HG03139 (cell line): ENCODE measurements around the gene PRODH2.
"Not testable (repeated sequence)": the region's sequence is repeated elsewhere in the genome, so short reads cannot be mapped to it uniquely, and the experiment has no call there.

Experiments
- ATAC-seq: cut with Tn5 transposase; IDR thresholded peaks from one replicate; pipeline ENCODE4 v1.9.1; 2021; ENCODE audit not compliant: unreplicated experiment

Gene PRODH2

DNA sequence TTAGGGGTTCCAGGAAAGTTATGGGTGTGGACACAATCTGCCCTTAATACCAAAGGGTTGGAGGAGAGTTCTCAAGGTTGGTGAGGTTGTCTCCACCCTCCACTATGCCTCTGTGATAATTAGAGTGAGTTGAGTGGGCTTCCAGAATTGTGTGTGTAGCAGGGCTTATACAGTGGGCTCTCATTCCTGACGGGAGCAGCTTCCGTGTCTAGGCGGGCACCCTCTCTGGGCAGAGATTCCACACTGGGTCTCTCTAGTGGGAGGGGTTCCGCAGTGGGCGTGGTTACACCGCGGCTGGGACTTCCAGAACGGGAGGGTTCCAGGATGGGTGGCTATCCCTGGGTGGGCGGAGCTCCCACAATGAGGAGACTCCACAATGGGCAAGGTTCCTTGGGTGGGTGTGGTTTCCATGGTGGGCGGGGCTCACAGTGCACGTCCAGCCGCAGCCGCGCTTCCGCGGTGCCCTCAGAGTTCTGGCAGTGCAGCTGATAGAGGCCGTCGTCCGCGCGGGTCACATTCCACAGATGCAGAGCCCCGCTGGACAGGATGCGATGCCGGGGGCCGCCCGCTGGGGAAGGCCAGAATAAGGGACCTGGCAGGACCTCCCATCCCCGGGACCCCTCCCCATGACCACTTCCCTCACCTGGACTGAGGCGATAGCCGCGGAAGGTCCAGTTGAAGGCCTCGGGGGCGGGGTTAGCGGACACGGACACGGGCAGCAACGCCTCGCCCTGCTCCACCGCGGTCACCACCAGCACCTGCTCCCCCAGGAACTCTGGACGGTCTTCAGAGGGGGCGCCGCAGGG lies 31.2 kb upstream of the PRODH2 start:
- ATAC-seq = no peak

DNA sequence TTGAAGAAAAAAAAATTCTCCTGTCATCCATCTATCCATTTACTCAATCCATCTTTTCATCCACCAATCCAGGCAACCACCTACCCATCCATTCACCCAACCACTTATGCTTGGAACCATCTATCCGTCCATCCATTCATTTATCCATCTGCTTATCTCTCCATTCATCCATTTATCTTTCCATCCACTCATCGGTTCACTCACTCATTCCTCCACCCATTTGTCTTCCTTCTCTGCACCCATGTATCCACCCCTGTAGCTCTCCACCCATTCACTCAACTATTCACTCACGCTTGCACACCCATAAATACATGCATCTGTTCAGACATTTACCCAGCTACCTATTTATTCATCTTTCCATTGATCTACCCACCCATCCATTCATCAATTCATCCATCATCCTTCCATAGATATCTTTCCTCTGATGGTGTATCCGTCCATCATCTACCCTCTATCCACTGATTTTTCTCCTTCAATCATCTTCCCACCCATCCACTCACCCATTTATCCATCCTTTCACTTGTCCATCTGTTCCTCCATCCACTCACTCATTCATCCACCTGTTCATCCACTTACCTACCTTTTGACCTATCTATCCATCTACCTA lies 30.1 kb upstream of the PRODH2 start:
- ATAC-seq = no peak

DNA sequence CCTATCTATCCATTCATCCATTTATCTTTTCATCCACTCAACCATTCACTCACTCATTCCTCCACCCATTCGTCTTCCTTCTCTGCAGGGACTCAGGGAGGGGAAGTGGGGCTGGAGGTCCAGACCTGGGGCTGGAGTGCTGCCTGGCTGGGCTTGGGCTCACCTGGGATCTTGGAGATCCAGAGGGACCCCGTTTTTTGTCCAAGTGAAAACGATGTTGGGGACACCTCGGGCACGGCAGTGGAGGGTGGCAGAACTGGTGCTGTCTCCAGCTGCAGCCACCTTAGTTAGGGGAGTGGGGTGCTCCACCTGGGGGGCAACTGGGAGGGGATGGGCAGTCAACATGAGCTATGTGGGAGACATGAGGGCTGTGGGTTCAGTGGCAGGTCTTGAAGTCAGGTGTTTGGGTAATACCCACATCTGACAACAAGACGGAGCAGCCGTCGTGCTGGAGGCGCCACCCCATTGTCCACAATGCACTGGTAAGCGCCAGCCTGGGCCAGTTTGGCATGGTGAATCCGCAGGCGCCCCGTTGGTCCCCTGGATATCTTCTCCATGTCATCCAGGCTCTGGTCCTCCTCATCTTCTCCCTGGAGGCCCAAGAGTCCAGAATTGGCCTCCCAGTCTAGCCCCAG lies 29.4 kb upstream of the PRODH2 start:
- ATAC-seq = no peak

DNA sequence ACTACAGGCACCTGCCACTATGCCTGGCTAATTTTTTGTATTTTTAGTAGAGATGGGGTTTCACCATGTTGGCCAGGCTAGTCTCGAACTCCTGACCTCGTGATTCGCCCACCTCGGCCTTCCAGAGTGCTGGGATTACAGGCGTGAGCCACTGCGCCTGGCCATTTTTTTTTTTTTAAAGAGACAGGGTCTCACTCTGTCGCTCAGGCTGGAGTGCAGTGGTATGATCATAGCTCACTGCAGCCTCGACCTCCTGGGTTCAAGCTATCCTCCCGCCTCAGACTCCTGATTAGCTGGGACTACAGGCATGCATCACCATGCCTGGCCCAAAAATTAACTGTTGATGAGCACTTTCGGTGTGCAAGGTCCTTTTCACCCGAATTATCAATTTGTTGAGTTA lies 23.5 kb upstream of the PRODH2 start:
- not testable (repeated sequence) for ATAC-seq

DNA sequence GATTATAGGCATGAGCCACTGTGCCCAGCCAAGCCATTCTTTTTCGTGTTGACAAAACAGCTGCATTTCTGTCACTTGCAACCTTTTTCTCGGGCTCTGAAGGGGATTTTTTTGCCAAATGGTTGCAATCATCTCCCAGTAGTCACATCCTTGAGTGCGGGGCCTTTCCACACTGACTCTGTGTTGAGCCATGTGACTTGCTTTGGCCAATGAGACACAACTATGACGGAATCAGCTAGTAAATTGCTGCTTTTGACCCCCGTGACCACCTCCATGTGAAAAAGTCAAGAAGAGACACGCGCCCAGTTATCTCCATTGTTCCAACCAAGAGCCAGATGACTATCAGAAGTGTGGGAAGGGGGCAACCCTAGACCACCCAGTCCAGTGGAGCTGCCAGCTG lies 21.3 kb upstream of the PRODH2 start:
- no peak for ATAC-seq

DNA sequence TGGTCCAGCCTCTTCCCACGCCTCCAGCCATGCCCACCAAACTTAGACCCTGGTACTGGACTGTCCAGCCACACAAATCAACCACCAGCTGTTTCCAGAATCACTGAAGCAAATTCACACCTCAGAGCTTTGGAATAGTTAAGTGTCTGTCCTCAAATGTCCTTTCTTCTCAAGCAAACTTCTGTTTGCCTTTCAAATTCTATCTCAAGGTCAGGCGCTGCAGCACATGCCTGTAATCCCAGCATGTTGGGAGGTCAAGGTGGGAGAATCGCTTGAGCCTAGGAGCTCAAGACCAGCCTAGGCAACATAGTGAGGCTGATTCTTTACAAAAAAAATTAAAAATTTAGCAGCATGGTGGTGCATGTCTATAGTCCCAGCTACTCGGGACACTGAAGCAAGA lies 19.4 kb upstream of the PRODH2 start:
- ATAC-seq = no peak

- no peak for ATAC-seq
These were observed 18.3 kb upstream of the PRODH2 start for GRCh38 chr19:35830986-35831385.

DNA sequence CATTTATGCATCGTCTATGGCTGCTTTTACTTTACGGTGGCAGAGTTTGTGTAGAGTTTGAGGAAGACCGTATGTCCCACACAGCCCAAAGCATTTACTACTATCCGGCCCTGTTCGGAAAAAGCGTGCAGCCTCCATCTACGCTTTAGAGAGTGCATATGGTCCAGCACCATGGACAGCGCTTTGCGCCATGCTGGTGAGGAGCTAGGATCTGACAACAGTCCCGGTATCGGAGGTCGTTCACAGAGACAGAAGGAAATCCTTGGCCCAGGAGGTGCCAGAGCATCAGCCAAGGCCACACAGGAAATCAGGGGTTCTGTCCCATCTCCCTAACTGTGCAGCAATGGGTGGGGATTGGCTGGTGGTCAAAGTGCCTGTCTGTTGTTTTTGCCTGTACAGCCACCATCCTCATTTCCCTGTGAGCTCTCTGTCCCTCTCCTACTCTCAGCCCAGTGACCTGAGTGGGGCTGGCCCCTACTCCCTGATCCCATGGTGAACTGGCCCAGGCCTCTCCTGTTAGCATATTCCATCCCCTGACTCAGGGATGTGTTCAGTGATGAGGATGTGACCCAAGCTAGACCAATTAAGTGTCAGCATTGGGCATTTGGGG lies 16.2 kb upstream of the PRODH2 start:
- ATAC-seq = no peak

GRCh38 chr19:35824150-35824549 lies 11.5 kb upstream of the PRODH2 start:
- ATAC-seq = no peak

- ATAC-seq = no peak
These were observed 9.9 kb upstream of the PRODH2 start for GRCh38 chr19:35822579-35822978.

DNA sequence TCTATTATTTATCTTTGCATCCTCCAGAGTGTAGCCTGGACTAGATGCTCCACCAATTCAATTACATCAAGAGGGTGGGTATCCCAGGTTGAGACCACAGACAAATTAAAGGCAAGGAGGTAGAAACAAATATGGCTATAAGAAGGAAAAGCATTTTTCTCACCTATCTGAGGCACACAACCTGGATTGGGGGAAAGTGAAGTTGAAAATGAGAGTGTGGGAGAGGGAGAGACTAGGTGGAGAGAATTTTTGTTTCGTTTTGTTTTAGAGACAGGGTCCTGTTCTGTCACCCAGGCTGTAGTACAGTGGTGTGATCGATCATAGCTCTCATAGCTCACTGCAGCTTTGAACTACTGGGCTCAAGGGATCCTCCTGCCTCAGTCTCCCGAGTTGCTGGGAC lies 5.8 kb upstream of the PRODH2 start:
- no peak for ATAC-seq

GRCh38 chr19:35816846-35817245 lies 4.2 kb upstream of the PRODH2 start:
- no peak for ATAC-seq

DNA sequence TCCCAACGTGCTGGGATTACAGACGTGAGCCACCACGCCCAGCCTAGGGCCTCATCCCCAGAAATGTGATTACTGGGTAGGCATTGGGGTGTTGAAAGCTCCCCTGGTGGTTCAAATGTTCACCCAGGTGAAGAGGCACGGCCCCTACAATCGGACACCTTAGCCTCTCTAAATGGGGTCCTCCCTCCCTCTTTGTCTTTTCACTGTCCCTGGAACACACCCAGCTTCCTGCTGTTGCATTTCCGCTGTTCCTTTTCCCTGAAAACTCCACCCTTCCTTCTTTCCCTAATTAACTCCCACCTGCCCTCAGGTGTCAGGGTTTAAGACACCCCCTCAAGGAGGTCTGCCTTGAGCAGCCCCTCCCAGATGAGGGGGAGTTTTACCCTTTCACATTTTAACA lies 3.6 kb upstream of the PRODH2 start:
- no peak for ATAC-seq

DNA sequence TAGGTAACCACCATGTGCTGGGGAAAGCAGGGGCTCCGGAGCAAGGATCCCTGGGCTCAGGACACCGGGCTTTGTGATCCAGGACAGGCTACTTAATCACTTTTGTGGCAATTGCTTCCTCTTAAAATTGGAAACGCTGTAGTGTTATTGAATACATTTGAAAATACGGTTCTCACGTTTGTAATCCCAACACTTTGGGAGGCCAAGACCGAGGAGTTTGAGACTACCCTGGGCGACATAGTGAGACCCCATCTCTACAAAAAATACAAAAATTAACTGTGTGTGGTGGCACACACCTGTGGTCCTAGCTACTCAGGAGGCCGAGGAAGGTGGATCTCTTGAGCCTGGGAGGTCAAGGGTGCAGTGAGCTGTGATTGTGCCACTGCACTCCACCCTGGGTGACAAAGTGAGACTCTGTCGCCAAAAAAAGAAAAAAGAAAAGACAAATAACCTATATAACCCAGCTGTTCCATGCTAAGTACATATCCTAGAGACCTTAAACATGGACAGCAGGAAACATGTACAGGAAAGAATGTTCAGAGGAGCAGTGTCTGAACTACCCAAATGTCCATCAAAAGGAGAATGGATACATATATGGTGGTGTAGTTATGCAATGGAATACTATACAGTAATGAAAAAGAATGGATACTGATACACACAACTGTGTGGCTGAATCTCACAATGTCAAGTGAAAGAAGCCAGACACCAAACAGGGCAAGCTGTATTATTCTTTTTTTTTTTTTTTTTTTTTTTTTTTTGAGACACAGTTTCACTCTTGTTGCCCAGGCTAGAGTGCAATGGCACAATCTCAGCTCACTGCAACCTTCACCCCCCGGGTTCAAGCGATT lies 622 bp upstream of the PRODH2 start:
- ATAC-seq = no peak

GRCh38 chr19:35811317-35812219 lies 1.1 kb downstream of the PRODH2 start:
- ATAC-seq = no peak

- ATAC-seq = no peak
These were observed 5.0 kb downstream of the PRODH2 start for GRCh38 chr19:35807633-35808032.

GRCh38 chr19:35806597-35806996 lies 6.0 kb downstream of the PRODH2 start:
- ATAC-seq = no peak

GRCh38 chr19:35805526-35806102 lies 7.0 kb downstream of the PRODH2 start:
- no peak for ATAC-seq

DNA sequence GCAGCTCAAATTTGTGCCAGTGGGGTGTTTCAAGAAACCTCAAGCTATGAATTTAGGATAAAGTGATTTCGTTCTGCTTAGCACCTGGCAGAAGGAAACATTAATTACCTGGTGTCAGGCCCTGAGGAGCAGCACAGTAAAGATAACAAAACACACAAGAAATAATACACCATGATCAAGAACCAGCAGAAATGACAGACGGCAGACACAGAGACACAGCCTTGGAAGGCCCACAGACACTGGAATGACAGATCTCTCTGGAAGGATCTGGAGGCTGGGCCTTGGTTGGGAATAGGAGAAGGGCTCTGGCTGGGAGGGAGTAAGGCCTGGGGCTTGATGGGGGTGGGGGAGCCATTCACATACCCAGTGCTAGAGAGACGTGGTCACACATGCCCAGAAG lies 10.8 kb downstream of the PRODH2 start:
- no peak for ATAC-seq

DNA sequence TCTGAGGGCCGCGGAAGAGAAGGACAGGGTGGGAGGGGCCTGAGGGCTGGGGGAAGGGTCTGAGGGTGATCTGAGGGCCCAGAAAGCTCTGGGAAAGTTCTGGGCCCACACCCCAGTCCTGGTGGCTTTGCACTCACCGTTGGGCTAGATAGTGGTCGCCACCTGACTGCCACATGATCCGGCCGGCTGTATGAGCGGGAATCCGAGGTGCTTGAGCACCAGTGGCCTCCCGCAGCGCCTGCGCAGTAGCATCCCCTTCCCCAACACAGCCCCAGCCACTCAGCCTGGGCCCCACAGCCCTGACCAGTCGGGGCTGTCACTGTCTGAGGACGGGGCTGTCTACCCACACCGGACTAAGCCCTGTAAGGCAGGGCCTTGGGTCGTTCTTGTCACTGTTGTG lies 15.0 kb downstream of the PRODH2 start:
- ATAC-seq = no peak
